ENCODE results near the gene CYP2W1. TPM values are rescaled to one million over a fixed set of nuclear protein-coding genes. Genes with fewer than 3 reads are reported as not detected.
"Not testable (repeated sequence)": the region's sequence is repeated elsewhere in the genome, so short reads cannot be mapped to it uniquely, and the experiment has no call there.

CYP2W1 gene
- total RNA-seq (2014; rRNA removed; shearing (Covaris generic)): not detected in 2 replicates

GRCh38 chr7:983004-983615 lies at the start of gene CYP2W1:
Gene CYP2W1 (plus strand): TSS chr7:983181. CDS start chr7:983212, 31 bp downstream.
- no peaks in the 10 kb centered on the region for H3K9me3 ChIP-seq (replicated peaks)
- no peak within 1 kb of the TSS for H3K27ac ChIP-seq
- DNase-seq (ENCODE audit: low read depth in 1 of 2, low spot score in 2 of 2): no peak
- no peaks in the 10 kb centered on the region for H3K4me1 ChIP-seq (replicated peaks)
- H3K36me3 ChIP-seq: no peaks in the 10 kb centered on the region
- no peaks in the 10 kb centered on the region for H3K27me3 ChIP-seq (replicated peaks)
- H3K4me3 ChIP-seq: no peak within 1 kb of the TSS

DNA sequence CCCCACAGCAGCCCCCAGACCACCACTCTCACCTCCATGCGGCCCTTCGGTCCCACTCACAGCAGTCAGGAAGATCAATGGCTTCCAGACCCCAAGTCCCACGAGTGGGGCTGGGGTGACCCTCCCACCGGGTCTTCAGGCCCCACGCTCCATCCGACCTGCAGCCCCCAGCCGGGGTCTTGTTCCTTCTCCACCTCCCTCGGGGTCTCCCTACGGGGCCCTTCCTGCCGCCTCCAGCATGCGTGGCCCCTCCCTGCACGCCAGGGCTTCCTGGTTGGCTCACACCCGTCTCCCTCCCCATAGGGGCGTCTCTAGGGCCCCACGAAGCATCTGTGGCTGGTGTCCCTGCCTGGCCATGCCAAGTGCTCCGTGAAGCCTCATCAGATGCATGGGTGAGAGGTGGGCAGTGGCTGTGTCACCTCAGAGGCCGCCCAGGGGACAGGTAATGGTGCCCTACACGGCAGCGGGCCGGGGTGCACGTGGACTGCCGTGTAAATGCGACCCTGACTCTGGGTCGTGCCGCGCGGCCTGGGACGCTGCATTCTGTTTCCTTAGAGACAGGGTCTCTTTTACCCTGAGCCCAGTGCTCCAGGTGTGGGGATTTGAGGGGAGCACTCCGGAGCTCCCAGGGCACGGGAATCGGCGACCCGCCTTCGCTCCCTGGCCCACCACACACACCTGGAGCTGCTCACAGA lies 48.4 kb upstream of the CYP2W1 start:
- no peak for DNase-seq (ENCODE audit: low read depth in 1 of 2, low spot score in 2 of 2)
- Histone ChIP-seq H3K27me3 (replicated peaks) (no peaks in the 10 kb centered on the region), H3K4me3 (no peak overlapping the region)

GRCh38 chr7:935164-935873 lies 47.7 kb upstream of the CYP2W1 start:
- DNase-seq (ENCODE audit: low read depth in 1 of 2, low spot score in 2 of 2): no peak
- Histone ChIP-seq H3K4me3 (no peak overlapping the region), H3K4me1 (replicated peaks) (no peaks in the 10 kb centered on the region), H3K9me3 (replicated peaks) (no peaks in the 10 kb centered on the region), H3K36me3 (no peaks in the 10 kb centered on the region), H3K27ac (no peak overlapping the region), H3K27me3 (replicated peaks) (no peaks in the 10 kb centered on the region)

More for the DNA sequence above, 48.4 kb upstream of the CYP2W1 start:
- H3K9me3 ChIP-seq (replicated peaks): no peaks in the 10 kb centered on the region
- no peak overlapping the region for H3K27ac ChIP-seq
- H3K4me1 ChIP-seq (replicated peaks): no peaks in the 10 kb centered on the region
- no peaks in the 10 kb centered on the region for H3K36me3 ChIP-seq

- no peaks in the 10 kb centered on the region for H3K4me1 ChIP-seq (replicated peaks)
- H3K36me3 ChIP-seq: no peaks in the 10 kb centered on the region
- H3K27me3 ChIP-seq (replicated peaks): no peaks in the 10 kb centered on the region
- no peaks in the 10 kb centered on the region for H3K9me3 ChIP-seq (replicated peaks)
- DNase-seq (ENCODE audit: low read depth in 1 of 2, low spot score in 2 of 2): no peak
- no peak overlapping the region for H3K4me3 ChIP-seq
- H3K27ac ChIP-seq: no peak overlapping the region
These were observed 47.1 kb upstream of the CYP2W1 start for GRCh38 chr7:935874-936385.

- H3K27me3 ChIP-seq (replicated peaks): peaks cover 2% of the 10 kb centered on the region; the same call in 1 of the 2 replicates
- H3K36me3 ChIP-seq: no peaks in the 10 kb centered on the region
- no peaks in the 10 kb centered on the region for H3K9me3 ChIP-seq (replicated peaks)
- H3K4me1 ChIP-seq (replicated peaks): no peaks in the 10 kb centered on the region
- no peak overlapping the region for H3K27ac ChIP-seq
- DNase-seq (ENCODE audit: low read depth in 1 of 2, low spot score in 2 of 2): no peak
- H3K4me3 ChIP-seq: no peak overlapping the region
These were observed 46.5 kb upstream of the CYP2W1 start for GRCh38 chr7:936386-937054.

GRCh38 chr7:937856-938484 lies 45.0 kb upstream of the CYP2W1 start:
- Histone ChIP-seq H3K9me3 (replicated peaks) (no peaks in the 10 kb centered on the region), H3K4me3 (no peak overlapping the region), H3K4me1 (replicated peaks) (no peaks in the 10 kb centered on the region), H3K27me3 (replicated peaks) (peaks cover 7% of the 10 kb centered on the region; the same call in 1 of the 2 replicates), H3K36me3 (no peaks in the 10 kb centered on the region), H3K27ac (no peak overlapping the region)
- no peak for DNase-seq (ENCODE audit: low read depth in 1 of 2, low spot score in 2 of 2)

DNA sequence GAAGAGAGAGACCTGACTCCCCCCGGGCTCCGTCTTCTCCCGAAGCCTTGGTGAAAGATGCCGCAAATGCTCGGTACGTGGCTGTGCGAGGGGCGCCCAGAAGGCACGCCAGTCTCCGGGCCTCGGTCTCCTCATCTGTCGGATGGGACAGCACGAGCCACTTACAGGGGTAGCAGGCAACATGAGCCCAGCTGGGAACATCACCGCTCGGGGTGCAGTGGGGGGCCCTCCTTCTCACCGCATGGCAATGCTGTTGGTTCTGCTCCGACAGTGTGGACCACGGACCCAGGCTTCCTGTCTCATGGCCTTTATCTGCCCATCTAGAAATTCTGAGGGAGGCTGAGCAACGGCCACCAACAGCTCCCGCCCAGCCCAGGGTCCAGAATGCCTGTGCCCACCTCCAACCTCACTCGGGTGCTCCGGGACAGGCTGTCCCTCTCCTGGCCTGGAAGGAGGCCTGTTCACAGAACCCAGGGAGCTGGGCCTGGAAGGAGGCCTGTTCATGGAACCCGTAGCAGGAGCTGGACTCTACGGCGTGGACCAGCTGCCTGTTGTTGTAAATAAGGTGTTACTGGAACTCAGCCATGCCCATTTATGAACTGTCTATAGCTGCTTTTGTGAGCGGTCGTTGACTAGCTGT lies 44.3 kb upstream of the CYP2W1 start:
- Histone ChIP-seq H3K4me1 (replicated peaks) (no peaks in the 10 kb centered on the region), H3K27ac (no peak overlapping the region), H3K27me3 (replicated peaks) (peaks cover 7% of the 10 kb centered on the region; the same call in 1 of the 2 replicates), H3K9me3 (replicated peaks) (no peaks in the 10 kb centered on the region), H3K4me3 (no peak overlapping the region), H3K36me3 (no peaks in the 10 kb centered on the region)
- no peak for DNase-seq (ENCODE audit: low read depth in 1 of 2, low spot score in 2 of 2)

- Histone ChIP-seq H3K27me3 (replicated peaks) (peaks cover 7% of the 10 kb centered on the region; the same call in 1 of the 2 replicates), H3K4me1 (replicated peaks) (no peaks in the 10 kb centered on the region), H3K9me3 (replicated peaks) (no peaks in the 10 kb centered on the region), H3K27ac (no peak overlapping the region), H3K36me3 (no peaks in the 10 kb centered on the region), H3K4me3 (no peak overlapping the region)
- DNase-seq (ENCODE audit: low read depth in 1 of 2, low spot score in 2 of 2): no peak
These were observed 43.1 kb upstream of the CYP2W1 start for GRCh38 chr7:939843-940242.

DNA sequence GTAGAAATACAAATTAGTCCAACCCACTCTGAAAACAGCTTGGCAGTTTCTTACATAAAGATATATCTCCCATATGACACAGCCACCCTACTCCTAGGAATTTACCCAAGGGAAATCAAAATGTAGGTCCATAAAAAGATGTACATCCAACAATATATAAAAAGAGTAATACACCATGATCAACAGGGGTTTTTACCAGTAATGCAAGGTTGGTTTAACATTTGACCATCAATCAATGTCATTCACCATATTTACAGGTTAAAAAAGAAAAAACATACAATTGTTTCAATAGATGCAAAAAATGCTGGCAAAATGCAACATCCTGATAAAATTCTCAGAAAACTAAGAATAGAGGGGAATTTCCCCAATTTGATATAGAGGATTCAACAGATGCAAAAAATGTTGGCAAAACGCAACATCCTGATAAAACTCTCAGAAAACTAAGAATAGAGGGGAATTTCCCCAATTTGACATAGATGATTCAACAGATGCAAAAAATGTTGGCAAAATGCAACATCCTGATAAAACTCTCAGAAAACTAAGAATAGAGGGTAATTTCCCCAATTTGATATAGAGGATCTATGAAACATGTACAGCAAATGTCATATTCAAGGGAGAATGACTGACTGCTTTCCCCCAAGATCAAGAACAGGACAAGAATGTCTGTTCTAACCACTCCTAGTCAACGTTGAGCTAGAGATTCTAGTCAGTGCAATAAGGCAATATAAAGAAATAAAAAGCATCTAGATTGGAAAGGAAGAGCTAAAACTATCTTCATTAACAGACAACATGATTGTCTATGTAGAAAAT lies 42.2 kb upstream of the CYP2W1 start:
- Histone ChIP-seq H3K4me3 (no peak overlapping the region), H3K4me1 (replicated peaks) (no peaks in the 10 kb centered on the region), H3K9me3 (replicated peaks) (no peaks in the 10 kb centered on the region), H3K27ac (no peak overlapping the region), H3K27me3 (replicated peaks) (peaks cover 7% of the 10 kb centered on the region; the same call in 1 of the 2 replicates), H3K36me3 (no peaks in the 10 kb centered on the region)
- no peak for DNase-seq (ENCODE audit: low read depth in 1 of 2, low spot score in 2 of 2)

DNA sequence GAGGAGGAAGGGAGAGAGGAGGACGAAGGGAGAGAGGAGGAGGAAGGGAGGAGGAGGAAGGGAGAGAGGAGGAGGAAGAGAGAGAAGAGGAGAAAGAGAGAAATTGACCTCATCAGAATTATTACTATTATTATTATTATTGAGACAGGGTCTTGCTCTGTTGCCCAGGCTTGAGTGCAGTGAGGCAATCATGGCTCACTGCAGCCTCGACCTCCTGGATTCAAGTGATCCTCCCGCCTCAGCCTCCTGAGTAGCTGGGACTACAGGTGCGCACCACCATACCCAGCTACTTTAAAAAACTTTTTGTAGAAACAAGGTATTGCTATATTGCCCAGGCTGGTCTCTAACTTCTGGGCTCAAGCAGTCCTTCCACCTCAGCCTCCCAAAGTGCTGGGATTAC lies 39.2 kb upstream of the CYP2W1 start:
- H3K4me1 ChIP-seq (replicated peaks); H3K9me3 ChIP-seq (replicated peaks); H3K36me3 ChIP-seq; H3K27me3 ChIP-seq (replicated peaks); H3K4me3 ChIP-seq; H3K27ac ChIP-seq; DNase-seq (ENCODE audit: low read depth in 1 of 2, low spot score in 2 of 2): not testable (repeated sequence)

- no peaks in the 10 kb centered on the region for H3K36me3 ChIP-seq
- no peak for DNase-seq (ENCODE audit: low read depth in 1 of 2, low spot score in 2 of 2)
- H3K27me3 ChIP-seq (replicated peaks): peaks cover 7% of the 10 kb centered on the region; the same call in 1 of the 2 replicates
- no peak overlapping the region for H3K4me3 ChIP-seq
- no peak overlapping the region for H3K27ac ChIP-seq
- no peaks in the 10 kb centered on the region for H3K9me3 ChIP-seq (replicated peaks)
- no peaks in the 10 kb centered on the region for H3K4me1 ChIP-seq (replicated peaks)
These were observed 38.2 kb upstream of the CYP2W1 start for GRCh38 chr7:944744-945143.

DNA sequence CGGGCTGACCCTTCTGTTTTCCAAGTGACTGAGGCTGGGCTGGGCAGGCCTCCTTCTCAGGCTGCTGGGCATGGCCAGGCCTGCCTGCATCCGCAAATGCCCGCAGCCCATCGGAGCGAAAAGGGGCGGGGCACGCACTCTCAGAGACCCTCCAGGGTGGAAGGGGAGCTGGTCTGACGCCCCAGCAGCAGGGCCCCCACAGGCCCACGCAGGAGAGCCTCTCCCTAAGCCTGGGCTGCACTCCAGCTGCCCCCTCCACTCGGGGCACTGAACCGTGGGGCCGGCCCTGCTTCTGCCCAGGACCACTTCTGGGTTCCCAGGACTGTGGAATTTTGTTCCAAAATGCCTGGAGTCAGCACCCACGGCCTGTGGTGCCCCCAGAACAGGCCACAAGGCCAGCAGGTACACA lies 37.8 kb upstream of the CYP2W1 start:
- no peak overlapping the region for H3K4me3 ChIP-seq
- no peaks in the 10 kb centered on the region for H3K36me3 ChIP-seq
- H3K4me1 ChIP-seq (replicated peaks): no peaks in the 10 kb centered on the region
- no peaks in the 10 kb centered on the region for H3K9me3 ChIP-seq (replicated peaks)
- DNase-seq (ENCODE audit: low read depth in 1 of 2, low spot score in 2 of 2): no peak
- H3K27ac ChIP-seq: no peak overlapping the region
- H3K27me3 ChIP-seq (replicated peaks): peaks cover 7% of the 10 kb centered on the region; the same call in 1 of the 2 replicates
